Astrocyte of the cerebellum (primary cell): ENCODE measurements around the gene EFNB1.

Experiments
- DNase-seq: peaks from one replicate; pipeline ENCODE4 v3.0.0-alpha.2; 2011; ENCODE audit warnings: low read depth
- H3K4me3 ChIP-seq: 2 replicates; pipeline ENCODE4 v1.5.1; 2011; ENCODE audit warnings: mild to moderate bottlenecking, low read depth, low read length, moderate library complexity
- in situ Hi-C: cut with HindIII; loops from 2 replicates; pipeline ENCODE4 v1.10.0; 2017; ENCODE audit warnings: low sequenced_read_pairs
- TF ChIP-seq, protein P1 (sequence below): IDR thresholded peaks from 2 replicates; pipeline ENCODE4 v1.5.1; 2012; ENCODE audit warnings: low read length, low read depth, moderate library complexity, mild to moderate bottlenecking; ENCODE audit errors: missing control alignments

Gene EFNB1

DNA sequence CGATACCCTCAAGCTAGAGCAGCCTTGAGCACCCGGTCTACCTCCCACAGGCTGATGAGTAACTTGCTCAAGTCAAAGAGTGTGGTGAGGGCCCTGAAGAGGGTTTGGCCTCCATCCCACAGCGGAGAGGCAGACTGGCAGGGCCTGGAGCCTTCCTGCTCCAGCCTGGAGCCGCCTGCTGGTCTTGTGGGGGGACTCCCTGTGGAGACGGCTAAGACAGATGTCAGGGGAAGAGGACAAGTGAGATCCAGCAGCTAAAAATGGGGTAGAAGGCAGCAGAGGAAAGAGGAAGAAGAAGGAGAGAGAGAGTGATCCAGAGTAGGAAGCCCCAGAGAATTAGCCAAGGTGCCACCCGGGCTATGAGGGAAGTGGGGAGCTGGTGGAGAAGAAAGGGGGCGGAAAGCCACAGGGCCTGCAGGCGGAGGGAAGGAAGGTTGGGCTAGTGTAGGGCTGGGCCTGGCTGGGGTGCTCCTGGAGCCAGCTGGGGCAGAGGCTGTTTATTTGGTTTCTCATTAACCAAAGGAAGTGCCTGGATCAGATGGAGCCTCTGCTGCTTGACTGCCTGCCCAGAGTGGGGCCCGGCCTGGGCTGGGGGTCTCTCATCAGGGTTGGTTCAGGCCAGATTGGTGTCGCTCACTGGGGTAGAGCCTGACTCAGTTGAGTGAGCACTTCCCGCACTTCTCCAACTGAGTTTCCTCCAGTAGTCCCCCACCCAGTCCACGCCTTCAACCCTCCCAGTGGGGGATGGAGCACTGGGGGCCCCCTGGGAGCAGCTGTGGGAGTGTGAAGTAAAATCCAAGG is 14.2 kb downstream of the EFNB1 start:
- H3K4me3 ChIP-seq: no peak overlapping the region
- peak; percentile 70 for DNase-seq
- in situ Hi-C loops: no loop called here
- TF ChIP-seq, protein P1, sequence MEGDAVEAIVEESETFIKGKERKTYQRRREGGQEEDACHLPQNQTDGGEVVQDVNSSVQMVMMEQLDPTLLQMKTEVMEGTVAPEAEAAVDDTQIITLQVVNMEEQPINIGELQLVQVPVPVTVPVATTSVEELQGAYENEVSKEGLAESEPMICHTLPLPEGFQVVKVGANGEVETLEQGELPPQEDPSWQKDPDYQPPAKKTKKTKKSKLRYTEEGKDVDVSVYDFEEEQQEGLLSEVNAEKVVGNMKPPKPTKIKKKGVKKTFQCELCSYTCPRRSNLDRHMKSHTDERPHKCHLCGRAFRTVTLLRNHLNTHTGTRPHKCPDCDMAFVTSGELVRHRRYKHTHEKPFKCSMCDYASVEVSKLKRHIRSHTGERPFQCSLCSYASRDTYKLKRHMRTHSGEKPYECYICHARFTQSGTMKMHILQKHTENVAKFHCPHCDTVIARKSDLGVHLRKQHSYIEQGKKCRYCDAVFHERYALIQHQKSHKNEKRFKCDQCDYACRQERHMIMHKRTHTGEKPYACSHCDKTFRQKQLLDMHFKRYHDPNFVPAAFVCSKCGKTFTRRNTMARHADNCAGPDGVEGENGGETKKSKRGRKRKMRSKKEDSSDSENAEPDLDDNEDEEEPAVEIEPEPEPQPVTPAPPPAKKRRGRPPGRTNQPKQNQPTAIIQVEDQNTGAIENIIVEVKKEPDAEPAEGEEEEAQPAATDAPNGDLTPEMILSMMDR: no peak

DNA sequence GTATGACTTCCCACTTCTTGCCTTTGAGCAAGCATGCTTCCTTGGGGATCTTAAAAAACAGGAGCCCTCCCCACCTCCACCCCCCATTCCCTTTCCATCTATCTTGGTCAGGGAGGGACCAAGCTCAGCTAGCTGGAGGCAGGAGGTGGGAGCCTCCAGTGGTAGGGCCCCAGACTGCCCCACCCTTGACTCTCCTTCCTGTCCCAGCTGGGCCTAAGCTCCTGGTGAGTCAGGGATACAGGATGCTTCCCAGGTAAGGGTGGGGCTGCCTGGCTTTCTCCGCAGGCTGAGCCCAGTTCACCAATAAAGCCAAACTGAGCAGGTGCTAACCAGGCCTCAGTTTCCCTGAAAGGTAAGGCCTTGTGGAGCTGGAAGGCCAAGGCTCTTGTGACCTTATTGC is 15.2 kb downstream of the EFNB1 start:
- in situ Hi-C loops: no loop called here
- no peak for DNase-seq
- H3K4me3 ChIP-seq: no peak overlapping the region
- TF ChIP-seq, protein P1: no peak

DNA sequence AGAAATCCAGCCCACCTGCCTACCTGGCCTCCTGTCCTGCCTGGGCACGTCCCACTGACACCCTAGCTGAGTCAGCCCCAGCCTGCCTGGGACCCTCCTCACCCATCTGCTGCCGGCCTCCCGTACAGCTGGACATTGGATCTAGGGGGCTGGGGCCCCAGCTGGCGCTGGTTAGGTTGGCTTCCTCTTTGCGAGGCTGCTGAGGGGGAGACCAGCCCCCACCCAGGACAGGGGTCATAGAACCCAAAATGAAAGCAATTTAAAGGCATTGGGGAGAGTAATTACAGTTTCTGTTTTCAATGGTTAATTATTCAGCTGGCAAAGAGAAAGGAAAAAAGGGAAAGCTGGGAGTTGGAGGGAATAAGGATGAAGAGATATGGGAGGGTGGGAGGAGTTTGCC is 15.8 kb downstream of the EFNB1 start:
- TF ChIP-seq, protein P1: no peak
- in situ Hi-C loops: no loop called here
- H3K4me3 ChIP-seq: no peak overlapping the region
- no peak for DNase-seq

DNA sequence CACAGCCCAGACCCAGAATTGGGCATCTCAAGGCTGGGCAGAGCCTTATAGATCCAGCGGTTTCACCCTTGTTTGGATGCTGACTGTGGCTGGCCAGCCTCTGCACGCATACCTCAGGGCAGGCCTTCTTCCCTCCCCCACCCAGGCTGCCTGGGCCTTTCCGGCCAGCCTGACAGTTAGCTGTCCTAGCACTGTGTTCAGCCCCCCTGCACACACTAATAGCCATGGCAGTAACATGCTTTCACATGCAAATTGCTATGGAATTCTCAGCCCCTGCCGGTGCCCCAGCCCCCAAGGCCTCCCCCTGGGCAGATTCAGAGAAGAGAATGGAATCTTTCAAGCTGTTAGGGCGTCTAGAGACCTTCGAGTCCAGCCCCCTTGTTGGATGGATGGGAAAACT is 17.7 kb downstream of the EFNB1 start:
- TF ChIP-seq, protein P1: no peak
- in situ Hi-C loops: no loop called here

DNA sequence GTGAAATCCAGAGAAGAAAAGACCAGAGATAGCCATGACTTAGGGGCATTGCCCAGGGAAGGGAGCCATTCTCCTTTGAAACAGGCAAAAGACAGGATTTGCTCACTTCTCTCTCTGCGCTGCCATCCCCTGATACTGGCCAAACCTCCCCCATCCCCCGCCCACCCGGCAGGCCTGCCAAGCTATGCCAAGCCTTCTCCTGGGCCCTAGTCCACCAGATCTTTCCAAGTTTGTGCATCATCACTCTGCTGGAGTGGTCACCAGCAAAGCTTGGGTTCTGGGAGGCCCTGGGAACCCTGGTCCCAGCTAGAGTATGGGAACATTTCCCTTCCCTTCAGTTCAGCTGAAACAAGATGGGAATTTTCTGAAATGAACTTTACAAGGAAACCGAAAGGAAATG is 18.4 kb downstream of the EFNB1 start:
- DNase-seq: no peak
- in situ Hi-C loops: no loop called here
- TF ChIP-seq, protein P1: no peak

More for the DNA sequence above, 17.7 kb downstream of the EFNB1 start:
- DNase-seq: no peak
- no peak overlapping the region for H3K4me3 ChIP-seq

DNA sequence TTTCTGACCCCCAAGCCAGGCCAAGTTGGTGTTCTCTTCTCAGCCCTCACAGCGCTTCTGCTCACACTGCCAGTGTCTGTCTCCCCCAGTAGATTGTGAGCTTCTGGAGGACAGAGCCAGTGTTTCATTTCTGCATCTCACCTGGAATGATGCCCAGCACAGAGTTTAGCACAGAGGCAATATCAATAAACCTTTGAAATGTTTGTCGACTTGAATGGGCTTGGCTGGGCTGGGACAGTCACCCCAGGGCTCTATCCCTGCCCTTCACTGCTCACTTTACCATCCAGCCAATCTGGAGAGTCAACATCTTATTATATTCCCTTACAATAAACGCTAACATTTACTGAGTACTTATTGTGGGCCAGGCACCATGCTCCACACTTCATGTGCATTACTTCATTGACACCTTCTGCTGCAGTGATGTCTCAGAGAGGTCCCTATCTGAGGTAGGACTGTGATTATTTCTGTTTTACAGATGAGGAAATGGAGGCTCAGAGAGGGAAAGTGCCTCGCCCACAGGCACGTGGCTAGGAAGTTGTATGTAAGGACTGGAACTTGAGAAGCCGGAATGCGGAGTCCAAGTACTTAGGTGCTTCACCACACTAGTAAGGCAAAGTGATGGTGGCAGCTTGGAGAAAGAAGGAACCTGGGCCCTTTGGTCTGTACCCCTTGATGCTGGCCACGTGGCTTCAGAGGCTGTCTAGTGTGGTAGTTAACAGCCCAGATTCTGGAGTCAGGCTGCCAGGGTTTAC is 19.5 kb downstream of the EFNB1 start:
- no peak overlapping the region for H3K4me3 ChIP-seq
- in situ Hi-C loops: no loop called here
- TF ChIP-seq, protein P1: no peak
- DNase-seq: no peak

More for the DNA sequence above, 18.4 kb downstream of the EFNB1 start:
- H3K4me3 ChIP-seq: no peak overlapping the region
